GM04503 (cell line): Measurements from ENCODE around the gene GALNT10.

Experiments used
- DNase-seq: peaks from one replicate; pipeline ENCODE4 v3.0.0-alpha.2; 2012; ENCODE audit warnings: low read depth

Gene GALNT10

DNA sequence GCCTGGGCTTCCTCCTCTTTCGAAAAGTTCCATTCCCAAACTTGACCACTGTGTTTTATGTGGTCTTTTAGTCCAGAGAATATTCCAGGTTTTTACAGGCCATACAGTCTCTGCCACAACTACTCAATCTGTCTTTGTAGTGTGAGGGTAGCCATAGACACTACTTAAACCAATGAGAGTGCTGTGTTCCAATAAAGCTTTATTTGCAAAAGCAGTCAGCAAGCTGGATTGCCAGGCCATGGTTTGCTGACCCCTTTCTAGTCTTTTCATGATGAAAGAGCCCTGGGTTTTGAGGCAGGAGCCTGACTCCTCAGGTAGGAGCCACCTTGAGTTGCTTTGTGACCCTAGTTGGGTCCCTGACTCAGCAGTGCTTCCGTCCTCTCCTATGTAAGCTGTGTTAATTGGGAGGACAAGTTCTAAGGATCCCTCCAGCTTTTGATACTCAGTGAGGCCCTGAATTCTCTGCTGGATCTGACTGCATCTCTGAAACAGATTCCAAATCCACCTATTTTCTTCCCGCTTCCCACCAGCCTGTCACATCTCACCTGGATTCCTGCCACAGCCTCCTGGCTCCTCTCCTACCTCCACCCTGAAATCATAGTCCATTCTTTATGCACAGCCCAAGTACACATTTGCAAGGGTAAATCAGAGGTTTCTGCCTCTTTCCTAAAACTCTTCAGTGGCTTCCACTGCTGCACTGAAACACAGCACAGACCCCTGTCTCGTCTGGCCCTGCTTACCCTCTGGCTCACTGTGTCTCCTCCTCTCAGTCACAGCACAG lies 13.5 kb downstream of the GALNT10 start:
- no peak for DNase-seq

DNA sequence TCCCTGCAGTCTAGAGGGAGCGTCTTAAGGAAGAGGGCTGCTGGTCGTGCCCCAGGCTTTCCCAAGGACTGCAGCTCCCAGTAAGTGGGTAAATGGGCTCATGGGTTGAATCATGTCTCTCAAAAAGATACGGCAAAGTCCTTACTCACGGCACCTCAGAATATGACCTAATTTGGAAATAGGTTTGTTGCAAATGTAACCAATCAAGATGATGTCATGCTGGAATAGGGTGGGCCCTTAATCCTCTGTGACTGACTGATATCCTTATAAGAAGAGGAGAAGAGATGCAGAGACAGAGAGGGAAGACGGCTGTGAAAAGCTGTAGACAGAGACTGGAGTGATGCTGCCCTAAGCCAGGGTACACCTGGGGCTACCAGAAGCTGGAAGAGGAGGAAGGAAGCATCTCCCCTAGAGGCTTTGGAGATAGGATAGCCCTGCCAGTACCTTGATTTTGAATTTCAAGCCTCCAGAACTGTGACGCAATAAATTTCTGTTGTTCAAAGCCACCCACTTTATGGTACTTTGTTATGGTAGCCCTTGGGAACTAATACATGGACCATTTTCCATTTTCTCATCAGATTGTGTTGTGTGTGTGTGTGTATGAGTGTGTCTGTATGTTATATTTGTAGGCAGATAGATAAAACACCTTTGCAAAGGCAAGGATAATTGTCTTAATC lies 15.0 kb downstream of the GALNT10 start:
- DNase-seq = no peak

DNA sequence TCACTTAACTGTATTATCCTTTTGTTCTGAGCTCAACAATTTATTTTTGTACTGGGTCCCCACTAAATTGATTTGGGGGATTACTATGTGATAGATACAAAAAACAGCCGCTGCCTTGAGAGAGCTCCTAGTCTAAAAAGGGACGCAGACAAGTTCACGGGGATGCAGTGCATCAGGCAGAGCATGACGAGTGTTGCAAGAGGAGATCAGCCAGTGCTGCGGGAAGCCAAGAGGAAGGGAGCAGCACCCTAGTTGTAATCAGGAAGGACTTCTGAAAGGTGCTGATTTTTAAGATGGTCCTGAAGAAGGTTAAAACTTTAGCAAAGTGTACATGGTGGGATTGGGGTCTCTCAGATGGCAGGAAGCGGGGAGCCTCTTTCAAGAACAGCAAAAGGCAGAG lies 15.8 kb downstream of the GALNT10 start:
- no peak for DNase-seq

DNA sequence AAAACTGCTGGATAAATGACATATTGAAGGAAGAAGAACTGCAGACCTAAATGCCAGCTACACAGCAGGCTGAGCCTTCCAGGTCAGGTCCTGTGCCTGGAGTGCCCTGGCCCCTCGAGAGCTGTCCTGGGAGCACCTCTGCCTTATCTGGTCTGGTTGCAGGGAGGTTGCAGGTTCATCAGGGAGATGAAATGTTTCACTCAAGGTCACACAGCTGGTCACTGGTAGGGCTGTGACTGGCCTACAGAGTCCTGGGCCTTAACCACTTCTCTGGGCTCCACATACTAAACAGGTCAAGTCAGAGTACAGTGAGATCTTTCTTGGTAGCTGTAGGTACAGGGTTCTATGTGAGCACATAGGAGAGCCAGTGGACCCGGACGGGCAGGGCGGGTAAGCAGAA lies 16.7 kb downstream of the GALNT10 start:
- no peak for DNase-seq

DNA sequence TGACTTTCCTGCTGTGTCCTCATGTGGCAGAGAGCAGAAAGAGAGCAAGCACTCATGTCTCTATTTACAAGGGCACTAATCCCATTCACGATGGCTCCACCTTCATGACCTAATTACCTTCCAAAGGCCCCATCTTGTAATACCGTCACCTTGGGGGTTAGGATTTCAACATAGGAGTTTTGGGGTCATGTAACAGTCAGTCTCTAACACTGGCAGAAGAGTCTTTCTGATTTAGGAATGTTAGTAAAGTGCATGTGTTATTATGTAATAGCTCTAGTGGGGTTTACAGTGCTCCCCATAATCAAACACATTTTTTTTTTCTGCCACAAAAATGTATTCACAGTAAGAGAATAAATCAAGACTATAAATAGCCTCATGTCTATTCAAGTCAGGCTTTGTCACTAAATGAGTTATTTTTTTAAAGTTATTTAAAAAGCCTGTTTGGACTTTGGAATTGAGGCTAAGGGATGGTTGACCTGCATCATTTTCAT lies 19.1 kb downstream of the GALNT10 start:
- DNase-seq = no peak

DNA sequence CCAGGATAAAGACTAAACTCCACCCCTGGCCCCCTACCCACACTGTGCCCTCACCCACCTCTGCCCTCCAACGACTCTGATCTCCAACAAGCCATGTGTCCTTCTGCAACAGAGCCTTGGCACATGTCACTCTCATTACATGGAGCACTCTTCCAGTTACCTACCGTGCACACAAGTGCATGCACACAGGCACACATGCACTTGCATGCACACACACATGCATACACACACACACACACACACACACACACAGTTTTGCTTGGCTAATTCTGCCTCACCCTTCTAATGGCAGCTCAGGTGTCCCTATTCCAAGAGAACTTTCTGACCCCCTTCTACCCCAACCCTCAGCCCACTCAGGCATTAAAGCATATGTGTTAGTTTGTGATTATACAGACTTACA lies 19.6 kb downstream of the GALNT10 start:
- DNase-seq = no peak

DNA sequence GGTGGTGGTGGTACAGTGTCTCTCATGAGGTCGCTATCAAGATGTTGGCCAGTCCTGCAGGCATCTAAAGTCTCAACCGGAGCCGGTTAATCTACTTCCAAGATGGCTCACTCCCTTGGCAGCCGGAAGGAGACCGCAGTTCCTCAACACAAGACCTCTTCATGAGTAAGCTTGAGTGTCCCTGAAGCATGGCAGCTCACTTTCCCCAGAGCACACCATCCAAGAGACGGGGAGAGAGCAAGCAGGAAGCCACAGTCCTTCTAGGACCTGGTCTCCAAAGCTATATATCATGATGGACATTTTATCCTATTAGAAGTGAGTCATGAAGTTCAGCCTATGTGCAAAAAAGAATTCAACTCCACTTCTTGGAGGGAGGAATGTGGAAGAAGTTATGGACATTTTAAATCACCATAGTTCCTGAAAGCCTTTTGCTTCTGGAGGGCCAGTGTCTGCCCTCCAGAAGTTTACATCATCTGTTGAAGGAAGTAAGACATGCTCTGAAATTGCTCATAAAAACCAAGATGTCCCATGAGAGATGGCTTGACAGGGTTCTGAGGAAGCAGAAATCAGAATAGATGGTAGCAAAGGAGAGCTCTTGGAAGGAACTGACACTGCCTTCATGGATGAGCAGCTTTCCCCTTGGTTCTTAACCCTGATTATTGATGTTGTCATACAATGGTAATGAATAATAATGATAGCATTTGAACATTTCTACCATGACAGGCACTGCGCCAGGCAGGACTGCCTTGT lies 21.3 kb downstream of the GALNT10 start:
- peak; percentile 77 for DNase-seq

DNA sequence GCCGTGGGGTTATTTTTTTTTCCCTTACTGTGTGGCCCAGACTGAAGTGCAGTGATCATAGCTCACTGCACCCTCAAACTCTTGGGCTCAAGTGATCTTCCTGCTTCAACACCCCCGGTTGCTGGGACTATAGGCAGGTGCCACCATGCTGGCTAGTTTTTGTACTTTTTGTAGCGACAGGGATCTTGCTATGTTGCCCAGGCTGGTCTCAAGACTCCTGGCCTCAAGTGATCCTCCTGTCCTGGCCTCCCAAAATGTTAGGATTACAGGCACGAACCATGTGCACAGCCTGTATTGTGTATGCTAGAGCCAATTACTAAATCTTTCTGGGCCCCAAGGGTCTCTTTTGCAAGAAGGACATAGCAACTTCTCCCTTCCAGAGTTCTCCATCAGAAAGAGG lies 23.1 kb downstream of the GALNT10 start:
- no peak for DNase-seq

DNA sequence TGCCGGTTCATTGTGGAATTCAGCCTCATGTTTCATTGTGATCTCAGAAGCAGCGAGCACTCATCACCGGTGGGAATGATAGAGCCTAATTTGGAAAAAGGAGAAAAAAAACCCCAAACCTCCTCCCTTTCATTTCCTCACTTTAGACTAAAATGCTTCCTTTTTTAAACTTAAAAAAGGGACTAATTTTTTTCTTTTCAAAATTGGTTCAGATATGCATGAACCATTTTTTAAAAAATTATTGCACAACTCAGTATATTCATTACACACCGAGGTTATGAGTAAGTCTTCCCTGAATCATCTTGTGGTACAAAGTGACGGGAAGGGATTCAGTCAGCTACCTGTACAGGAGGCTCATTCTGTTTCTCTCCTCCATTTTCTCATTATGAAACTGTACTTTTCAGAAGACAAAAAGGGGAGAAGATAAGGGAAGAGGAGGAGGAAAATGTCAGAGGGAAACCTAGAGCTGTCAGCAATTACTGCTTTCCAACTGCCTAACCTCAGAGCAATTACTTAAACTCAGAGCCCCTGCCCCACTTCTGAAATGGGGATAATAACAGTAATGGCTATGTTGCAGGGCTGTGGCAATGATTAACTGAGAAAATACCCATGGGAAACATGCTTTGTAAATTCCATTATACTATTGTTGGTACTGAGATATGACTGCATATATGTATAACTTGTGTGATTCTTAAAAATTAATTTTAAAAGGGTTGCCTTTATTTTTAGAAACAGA lies 24.0 kb downstream of the GALNT10 start:
- DNase-seq = no peak

DNA sequence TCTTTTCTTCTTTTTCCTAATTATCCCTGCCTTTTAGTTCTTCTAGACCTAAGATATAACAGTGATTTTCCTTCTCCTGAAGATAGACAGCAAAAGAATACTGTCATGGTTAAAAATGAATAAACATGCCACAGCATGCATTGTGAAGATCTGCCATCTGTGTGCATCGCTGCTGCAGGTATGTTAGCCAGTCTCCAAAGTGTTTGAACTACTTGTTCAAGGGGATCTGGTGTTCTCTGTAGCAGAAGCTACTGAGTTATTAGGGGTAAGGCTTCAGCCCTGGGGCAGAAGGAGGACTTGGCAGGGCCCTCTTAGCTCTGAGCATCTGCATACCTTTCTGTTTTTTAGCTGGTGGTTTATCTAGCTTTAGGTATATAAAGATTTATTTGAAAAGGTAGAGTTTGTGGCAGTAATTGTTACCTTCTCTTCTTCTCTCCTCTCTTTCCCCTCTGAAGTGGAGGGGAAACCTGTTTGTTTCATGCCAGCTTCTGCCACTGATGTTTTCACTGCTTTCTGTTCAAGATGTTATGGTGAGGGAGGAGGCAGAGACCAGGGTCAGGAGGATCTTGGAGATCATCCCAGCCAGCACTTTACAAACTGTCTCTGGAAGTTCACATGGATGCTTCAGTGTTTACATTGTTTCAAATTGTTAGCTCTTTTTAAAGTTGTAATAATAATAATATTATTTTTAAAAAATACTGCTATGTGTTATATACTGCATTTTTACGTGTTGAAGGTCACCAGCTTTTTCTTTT lies 25.2 kb downstream of the GALNT10 start:
- no peak for DNase-seq

DNA sequence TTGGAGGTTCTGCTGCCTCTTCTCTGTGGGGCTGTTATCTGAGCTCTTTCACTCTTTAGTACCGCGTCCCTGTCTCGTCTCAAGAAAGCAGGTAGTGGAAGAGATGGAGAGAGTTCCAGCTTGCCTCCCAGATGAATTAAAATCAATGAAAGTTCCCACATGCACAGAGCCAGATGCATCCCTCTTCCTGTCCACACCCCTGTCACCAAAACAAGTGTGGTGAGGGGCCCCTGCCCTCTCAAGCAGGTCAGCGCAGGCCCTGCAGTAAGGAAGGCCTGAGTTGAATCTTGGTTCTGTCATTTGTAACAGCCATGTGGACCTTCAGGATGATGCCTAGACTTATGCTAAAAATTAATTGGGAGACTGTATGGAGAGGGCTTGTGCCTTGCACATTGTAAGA lies 26.9 kb downstream of the GALNT10 start:
- no peak for DNase-seq

DNA sequence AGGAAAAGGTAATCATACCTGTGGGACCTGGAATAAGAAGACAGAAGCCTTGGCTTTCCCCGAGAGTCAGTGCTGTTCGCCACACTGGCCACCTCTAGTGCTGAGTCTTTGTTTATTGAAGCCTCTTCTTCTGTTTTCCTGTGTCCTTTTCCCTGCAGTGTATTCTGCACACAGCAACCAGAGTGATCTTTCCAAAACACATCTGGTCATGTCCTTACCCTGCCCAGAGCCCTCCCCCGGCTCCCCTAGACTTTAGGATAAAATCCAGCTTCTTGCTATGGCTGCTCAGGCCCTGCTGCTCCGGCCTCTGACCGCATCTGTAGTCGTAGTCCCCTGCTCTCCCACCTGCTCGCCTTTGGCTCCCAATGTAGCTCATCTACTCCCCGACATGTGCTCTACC lies 28.3 kb downstream of the GALNT10 start:
- DNase-seq = no peak

DNA sequence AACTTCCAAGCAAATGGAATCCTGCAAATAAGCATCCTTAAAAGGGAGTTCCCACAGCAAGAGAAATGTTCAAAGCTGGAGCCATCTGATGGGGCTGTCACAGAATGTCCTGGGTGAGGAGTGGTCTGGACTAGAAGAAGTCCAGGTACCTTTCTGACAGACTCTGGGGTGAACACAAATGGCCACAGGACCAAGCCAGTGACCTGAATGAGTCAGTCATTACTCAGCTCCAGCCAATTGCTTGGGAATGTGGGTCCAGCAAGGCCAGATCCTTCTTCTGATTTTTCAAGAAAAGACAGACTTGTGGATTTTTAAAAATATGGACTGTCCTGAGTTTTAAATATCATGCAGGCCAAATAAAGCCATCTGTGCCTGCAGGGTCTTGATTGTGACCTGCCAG lies 30.1 kb downstream of the GALNT10 start:
- DNase-seq = peak; percentile 49

DNA sequence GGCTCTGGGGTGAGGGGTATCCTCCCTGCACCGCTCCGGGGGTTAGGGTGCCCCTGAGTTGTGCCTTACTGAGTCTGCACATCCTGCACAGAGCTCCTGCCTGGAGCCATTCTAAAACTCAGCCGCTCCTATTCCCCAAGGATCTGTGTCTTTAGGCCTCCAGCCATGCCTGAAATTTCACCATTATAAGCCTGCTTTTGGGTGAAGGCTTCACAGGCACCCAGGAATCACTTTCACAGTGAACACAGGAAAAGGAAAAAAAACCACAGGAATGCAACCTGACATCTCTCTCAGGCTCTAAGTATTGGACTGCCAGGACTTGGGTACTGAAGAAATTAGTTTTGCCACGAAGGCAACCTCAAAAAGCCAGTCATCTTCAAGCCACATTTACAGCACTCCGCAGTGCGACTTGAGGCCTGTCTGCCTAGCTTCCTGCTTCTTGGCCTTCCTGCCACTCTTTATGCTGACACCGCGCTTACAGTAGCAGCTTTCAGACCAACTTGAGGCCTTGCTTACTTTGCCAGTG lies 30.9 kb downstream of the GALNT10 start:
- DNase-seq = peak; percentile 84

DNA sequence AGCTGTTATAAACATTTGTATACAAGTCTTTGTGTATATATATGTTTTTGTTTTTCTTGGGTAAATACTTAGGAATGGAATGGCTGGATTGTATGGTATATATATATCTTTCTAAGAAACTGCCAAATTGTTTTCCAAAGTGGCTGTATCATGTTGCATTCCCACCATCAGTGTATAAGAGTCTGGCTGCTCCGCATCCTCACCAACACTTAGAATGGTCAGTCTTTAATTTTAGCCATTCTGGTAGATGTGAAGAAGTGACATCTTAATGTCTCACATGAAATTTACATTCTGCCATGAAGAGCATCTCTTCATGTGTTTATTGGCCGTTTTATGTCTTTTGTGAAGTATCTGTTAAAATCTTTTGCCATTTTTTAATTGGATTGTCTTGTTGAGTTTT lies 31.9 kb downstream of the GALNT10 start:
- DNase-seq = no peak

DNA sequence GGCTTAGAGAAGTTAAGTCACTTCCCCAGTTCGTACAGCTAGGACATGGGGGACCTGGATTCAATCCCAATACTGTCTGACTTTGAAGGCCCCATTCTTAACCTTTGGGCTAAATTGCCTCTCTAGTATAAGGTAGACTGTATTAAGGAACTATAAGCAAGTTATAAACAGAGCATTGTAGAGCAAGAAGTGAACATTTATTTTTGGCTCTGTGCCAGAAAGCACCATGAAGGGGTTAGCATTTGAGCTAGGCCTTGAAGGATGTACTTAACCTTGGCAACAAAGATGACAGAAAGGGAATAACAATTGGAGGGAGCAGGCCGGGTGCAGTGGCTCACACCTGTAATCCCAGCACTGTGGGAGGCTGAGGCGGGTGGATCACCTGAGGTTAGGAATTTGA lies 32.8 kb downstream of the GALNT10 start:
- no peak for DNase-seq

DNA sequence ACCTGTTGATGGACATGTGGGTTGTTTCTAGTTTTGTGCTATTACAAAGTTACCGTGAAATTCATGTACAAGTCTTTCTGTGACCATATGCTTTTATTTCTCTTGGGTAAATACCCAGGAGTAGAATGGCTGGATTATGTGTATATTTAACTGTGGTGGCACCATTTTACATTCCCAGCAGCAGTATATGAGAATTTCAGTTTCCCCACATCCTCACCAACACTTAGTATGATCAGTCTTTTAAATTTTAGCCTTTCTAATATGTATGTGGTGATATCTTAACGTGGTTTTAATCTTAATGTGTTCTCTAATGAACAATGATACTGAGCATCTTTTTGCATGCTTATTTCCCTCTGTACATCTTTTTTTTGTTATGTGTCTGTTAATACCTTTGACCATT lies 36.6 kb downstream of the GALNT10 start:
- DNase-seq = no peak

DNA sequence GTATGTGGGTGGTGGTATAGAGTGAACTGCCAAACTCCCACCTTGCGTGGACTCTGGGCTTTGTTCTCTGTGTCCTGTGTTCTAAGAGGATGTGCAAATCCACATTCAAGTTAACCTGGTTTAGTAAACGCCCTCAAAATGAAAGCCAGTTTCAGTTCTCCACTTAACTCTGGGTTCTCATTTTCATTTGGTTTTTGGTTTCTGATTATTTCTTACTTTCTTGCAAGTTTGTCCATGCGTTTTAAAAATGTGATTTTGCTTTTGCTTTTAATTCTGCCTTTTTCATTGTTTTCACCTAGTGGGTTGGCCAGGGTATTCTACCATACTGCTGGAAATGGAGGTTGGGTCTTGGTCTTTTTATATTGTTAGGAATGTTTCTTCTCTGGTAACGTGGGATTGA lies 38.2 kb downstream of the GALNT10 start:
- no peak for DNase-seq

DNA sequence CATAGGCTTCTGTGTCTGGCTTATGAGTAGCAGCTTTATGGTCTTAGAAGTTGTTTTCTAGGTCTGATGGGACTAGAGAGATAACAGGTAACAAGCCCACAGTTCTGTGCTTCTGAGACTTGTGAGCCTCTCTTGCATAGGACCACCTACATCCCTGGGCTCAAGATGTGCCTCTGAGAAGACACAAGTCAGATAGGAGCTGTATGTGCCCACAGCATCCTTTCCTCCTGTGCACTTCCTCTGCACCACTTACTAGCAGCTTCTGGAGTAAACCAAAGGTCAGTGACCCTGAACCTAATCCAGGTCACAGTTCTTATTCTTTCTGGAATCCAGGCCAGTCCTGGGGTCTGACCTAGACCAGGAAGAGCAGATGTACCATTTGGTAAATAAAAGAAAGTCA lies 40.0 kb downstream of the GALNT10 start:
- DNase-seq = no peak

DNA sequence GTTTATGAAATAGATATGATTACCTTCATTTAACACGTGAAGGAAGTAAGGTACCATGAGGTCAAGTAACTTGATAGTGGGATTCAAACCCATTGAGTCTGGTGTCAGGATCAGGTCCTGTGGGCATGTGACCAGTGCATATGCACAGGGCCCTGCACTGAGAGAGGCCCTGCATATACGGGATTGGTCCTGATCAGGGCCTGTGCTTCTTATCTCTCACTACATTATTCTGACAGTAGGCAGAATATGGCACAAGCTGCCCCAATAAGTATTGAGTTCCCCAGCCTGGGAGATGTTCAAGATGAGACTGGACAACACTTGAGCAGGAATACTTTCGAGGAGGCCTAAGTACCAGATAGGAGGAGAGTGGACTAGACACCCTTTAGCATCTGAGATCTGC lies 44.0 kb downstream of the GALNT10 start:
- no peak for DNase-seq

DNA sequence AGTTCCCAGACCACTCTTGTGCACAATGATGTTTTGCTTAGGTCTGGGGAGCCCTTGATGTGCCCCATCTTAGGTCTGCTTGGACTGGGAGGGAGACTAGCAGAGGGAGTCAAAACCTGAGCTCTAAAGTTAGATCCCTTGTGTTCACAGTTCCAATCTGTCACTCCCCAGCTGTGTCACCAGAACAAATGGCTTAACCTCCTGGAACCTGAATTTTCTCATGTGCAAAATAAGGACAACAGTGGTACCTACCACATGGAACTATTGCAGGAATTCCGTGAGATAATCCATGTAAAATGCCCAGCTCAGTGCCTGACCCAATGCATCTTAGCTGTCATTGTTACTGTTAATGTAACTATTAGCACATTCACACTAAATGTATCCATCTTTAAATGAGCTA lies 45.5 kb downstream of the GALNT10 start:
- DNase-seq = no peak
